H9 (cell line): ENCODE results near the gene ASL. TPM values are rescaled to one million over a fixed set of nuclear protein-coding genes. Genes with fewer than 3 reads are reported as not detected.

Experiments used
- DNase-seq: peaks from one replicate; pipeline ENCODE4 v3.0.0-alpha.2; 2017
- H2AFZ ChIP-seq: one replicate; pipeline ENCODE4 v1.6.1; 2013; ENCODE audit warnings: mild to moderate bottlenecking, low read length, control low read depth, moderate library complexity
- H2AK5ac ChIP-seq: 2 replicates; pipeline ENCODE4 v1.6.1; 2013; ENCODE audit warnings: low read length, control low read depth, mixed read lengths; ENCODE audit not compliant: insufficient read length
- H2BK120ac ChIP-seq: one replicate; pipeline ENCODE4 v1.6.1; 2013; ENCODE audit warnings: low read depth, mild to moderate bottlenecking, low read length, control low read depth, inconsistent platforms; ENCODE audit not compliant: poor library complexity, severe bottlenecking
- H2BK12ac ChIP-seq: 2 replicates; pipeline ENCODE4 v1.6.1; 2013; ENCODE audit warnings: low read length, control low read depth, mixed read lengths, low read depth; ENCODE audit not compliant: insufficient read length
- H2BK15ac ChIP-seq: 2 replicates; pipeline ENCODE4 v1.6.1; 2013; ENCODE audit warnings: low read depth, low read length, control low read depth
- H2BK20ac ChIP-seq: one replicate; pipeline ENCODE4 v1.6.1; 2013; ENCODE audit warnings: low read depth, mild to moderate bottlenecking, low read length, control low read depth, inconsistent platforms; ENCODE audit not compliant: poor library complexity, severe bottlenecking
- H2BK5ac ChIP-seq: 2 replicates; pipeline ENCODE4 v1.6.1; 2013; ENCODE audit warnings: low read length, control low read depth, mixed read lengths; ENCODE audit not compliant: insufficient read length
- H3K14ac ChIP-seq: 2 replicates; pipeline ENCODE4 v1.6.1; 2013; ENCODE audit warnings: low read length, control low read depth; ENCODE audit not compliant: insufficient read depth
- H3K18ac ChIP-seq: 2 replicates; pipeline ENCODE4 v1.6.1; 2013; ENCODE audit warnings: low read depth, mild to moderate bottlenecking, mixed read lengths, low read length, control low read depth; ENCODE audit not compliant: insufficient read length
- H3K23ac ChIP-seq: 2 replicates; pipeline ENCODE4 v1.6.1; 2013; ENCODE audit warnings: low read length, control low read depth, mixed read lengths, low read depth; ENCODE audit not compliant: insufficient read length
- H3K23me2 ChIP-seq: 2 replicates; pipeline ENCODE4 v1.6.1; 2013; ENCODE audit warnings: low read depth, mild to moderate bottlenecking, mixed read lengths, low read length, control low read depth; ENCODE audit not compliant: insufficient read length, poor library complexity, severe bottlenecking
- H3K27ac ChIP-seq: 2 replicates; pipeline ENCODE4 v1.5.1; 2013; ENCODE audit warnings: low read length, control low read depth, mixed read lengths, low read depth; ENCODE audit not compliant: insufficient read length
- H3K27me3 ChIP-seq: 2 replicates; pipeline ENCODE4 v1.6.1; 2013; ENCODE audit warnings: low read length, control low read depth, inconsistent platforms; ENCODE audit not compliant: insufficient read depth
- H3K4ac ChIP-seq: 2 replicates; pipeline ENCODE4 v1.6.1; 2013; ENCODE audit warnings: low read depth, mild to moderate bottlenecking, control low read depth, inconsistent platforms, low read length, moderate library complexity
- H3K4me1 ChIP-seq: 2 replicates; pipeline ENCODE4 v1.6.1; 2013; ENCODE audit warnings: low read length, control low read depth, inconsistent platforms; ENCODE audit not compliant: insufficient read depth
- H3K4me2 ChIP-seq: 2 replicates; pipeline ENCODE4 v1.6.1; 2013; ENCODE audit warnings: low read length, control low read depth, mixed read lengths; ENCODE audit not compliant: insufficient read length, insufficient read depth
- H3K56ac ChIP-seq: 2 replicates; pipeline ENCODE4 v1.6.1; 2013; ENCODE audit warnings: low read depth, mild to moderate bottlenecking, mixed read lengths, low read length, control low read depth; ENCODE audit not compliant: insufficient read length
- H3K79me1 ChIP-seq: 2 replicates; pipeline ENCODE4 v1.6.1; 2013; ENCODE audit warnings: low read depth, mild to moderate bottlenecking, moderate library complexity, low read length, control low read depth, inconsistent platforms; ENCODE audit not compliant: insufficient read depth, poor library complexity, severe bottlenecking
- H3K79me2 ChIP-seq: 2 replicates; pipeline ENCODE4 v1.6.1; 2013; ENCODE audit warnings: low read length, control low read depth, inconsistent platforms; ENCODE audit not compliant: insufficient read depth
- H3K9ac ChIP-seq: 2 replicates; pipeline ENCODE4 v1.6.1; 2013; ENCODE audit warnings: low read length, control low read depth, mixed read lengths; ENCODE audit not compliant: insufficient read length; ENCODE audit errors: extremely low read depth
- H3K9me3 ChIP-seq: one replicate; pipeline ENCODE4 v1.6.1; 2013; ENCODE audit warnings: low read depth, low read length, inconsistent platforms; ENCODE audit not compliant: control insufficient read depth
- H3T11ph ChIP-seq: one replicate; pipeline ENCODE4 v1.6.1; 2013; ENCODE audit warnings: mild to moderate bottlenecking, low read length, control low read depth, inconsistent platforms
- H4K20me1 ChIP-seq: one replicate; pipeline ENCODE4 v1.6.1; 2013; ENCODE audit not compliant: control insufficient read depth, insufficient read length, insufficient read depth
- H4K5ac ChIP-seq: 2 replicates; pipeline ENCODE4 v1.6.1; 2013; ENCODE audit warnings: low read depth, mild to moderate bottlenecking, mixed read lengths, low read length, control low read depth; ENCODE audit not compliant: insufficient read length
- H4K8ac ChIP-seq: replicated peaks from 2 replicates; pipeline ENCODE4 v1.6.1; 2013; ENCODE audit warnings: low read length, control low read depth, mixed read lengths, low read depth; ENCODE audit not compliant: insufficient read length
- H4K91ac ChIP-seq: 2 replicates; pipeline ENCODE4 v1.6.1; 2013; ENCODE audit warnings: low read depth, mild to moderate bottlenecking, moderate library complexity, mixed read lengths, low read length, control low read depth; ENCODE audit not compliant: insufficient read length
- H3K27ac Mint-ChIP-seq, 3 experiments: 2 replicates in 2 of 3; 3 replicates in 1 of 3; pipeline ENCODE4 v1.8.0; 2020 to 2021; ENCODE audit warnings: mixed read lengths in 3 of 3, mild to moderate bottlenecking in 1 of 3, moderate library complexity in 1 of 3
- H3K27me3 Mint-ChIP-seq: 2 replicates; pipeline ENCODE4 v1.8.0; 2021; ENCODE audit warnings: low read depth, mild to moderate bottlenecking, moderate library complexity, mixed read lengths
- H3K36me3 Mint-ChIP-seq, 3 experiments: 2 replicates in 2 of 3; 3 replicates in 1 of 3; pipeline ENCODE4 v1.8.0; 2020 to 2021; ENCODE audit warnings: low read depth in 3 of 3, mixed read lengths in 3 of 3; ENCODE audit not compliant: insufficient read depth in 1 of 3
- H3K4me1 Mint-ChIP-seq, 2 experiments: 2 replicates each; pipeline ENCODE4 v1.8.0; 2020; ENCODE audit warnings: mixed read lengths in 2 of 2
- H3K4me3 Mint-ChIP-seq, 2 experiments: 2 replicates in 1 of 2; 3 replicates in 1 of 2; pipeline ENCODE4 v1.8.0; 2020 to 2021; ENCODE audit warnings: mild to moderate bottlenecking in 2 of 2, mixed read lengths in 2 of 2, moderate library complexity in 1 of 2
- H3K9me3 Mint-ChIP-seq, 2 experiments: 2 replicates in 1 of 2; 3 replicates in 1 of 2; pipeline ENCODE4 v1.8.0; 2020; ENCODE audit warnings: mild to moderate bottlenecking in 2 of 2, mixed read lengths in 2 of 2, moderate library complexity in 1 of 2
- WGBS: extraction: QIAGEN DNeasy Blood & Tissue Kit; methylation state at CpG from one replicate; pipeline ENCODE4 v1.1.7; 2013; ENCODE audit warnings: missing lambda C conversion rate, low lambda C conversion rate, mixed read lengths; ENCODE audit not compliant: insufficient read length; ENCODE audit errors: extremely low coverage; 5-methylcytosine and 5-hydroxymethylcytosine counted together
- total RNA-seq: library from RNA; stranded (reverse); gene quantifications from 2 replicates; pipeline ENCODE4 v1.2.1, GENCODE V29; 2021
- TF ChIP-seq, protein P1 (sequence below): fragments of 200-600 bp; sonication (generic); conservative IDR thresholded peaks from 3 replicates; pipeline ENCODE4 v1.8.0; 2021; ENCODE audit warnings: antibody characterized with exemption, mild to moderate bottlenecking

ASL gene
- total RNA-seq, 1 experiment from 2014 or later, result 30.7 TPM

DNA sequence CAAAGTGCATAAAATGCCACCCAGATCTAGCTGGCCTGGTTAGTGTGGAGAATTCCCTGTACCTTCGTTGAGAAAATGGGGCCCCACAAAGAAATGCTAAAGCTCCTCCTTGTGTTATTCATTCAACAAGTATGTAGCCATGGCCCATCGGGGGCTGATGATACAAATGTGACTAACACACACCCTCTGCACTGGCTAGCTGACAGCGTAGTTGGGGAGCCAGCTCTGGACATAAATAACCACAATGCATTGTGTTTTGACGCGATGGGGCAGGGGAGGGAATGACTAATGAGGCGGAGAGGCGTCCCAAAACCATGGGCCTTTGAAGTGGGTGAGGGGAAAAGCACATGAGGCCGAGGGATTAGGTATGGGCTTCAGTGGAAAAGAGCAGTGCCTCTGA is 28.2 kb upstream of the ASL start:
- no peak overlapping the region for H2BK15ac ChIP-seq
- H3K4me1 ChIP-seq, result no peaks in the 10 kb centered on the region; the same call in 1 of the 2 replicates
- no peak overlapping the region for H2BK12ac ChIP-seq
- TF ChIP-seq, protein P1, sequence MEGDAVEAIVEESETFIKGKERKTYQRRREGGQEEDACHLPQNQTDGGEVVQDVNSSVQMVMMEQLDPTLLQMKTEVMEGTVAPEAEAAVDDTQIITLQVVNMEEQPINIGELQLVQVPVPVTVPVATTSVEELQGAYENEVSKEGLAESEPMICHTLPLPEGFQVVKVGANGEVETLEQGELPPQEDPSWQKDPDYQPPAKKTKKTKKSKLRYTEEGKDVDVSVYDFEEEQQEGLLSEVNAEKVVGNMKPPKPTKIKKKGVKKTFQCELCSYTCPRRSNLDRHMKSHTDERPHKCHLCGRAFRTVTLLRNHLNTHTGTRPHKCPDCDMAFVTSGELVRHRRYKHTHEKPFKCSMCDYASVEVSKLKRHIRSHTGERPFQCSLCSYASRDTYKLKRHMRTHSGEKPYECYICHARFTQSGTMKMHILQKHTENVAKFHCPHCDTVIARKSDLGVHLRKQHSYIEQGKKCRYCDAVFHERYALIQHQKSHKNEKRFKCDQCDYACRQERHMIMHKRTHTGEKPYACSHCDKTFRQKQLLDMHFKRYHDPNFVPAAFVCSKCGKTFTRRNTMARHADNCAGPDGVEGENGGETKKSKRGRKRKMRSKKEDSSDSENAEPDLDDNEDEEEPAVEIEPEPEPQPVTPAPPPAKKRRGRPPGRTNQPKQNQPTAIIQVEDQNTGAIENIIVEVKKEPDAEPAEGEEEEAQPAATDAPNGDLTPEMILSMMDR, result no peak
- no peak overlapping the region for H4K91ac ChIP-seq
- H3K18ac ChIP-seq, result no peak overlapping the region
- no peaks in the 10 kb centered on the region for H3K27me3 ChIP-seq
- no peaks in the 10 kb centered on the region for H3K79me1 ChIP-seq
- WGBS, result no CpG with 5 or more reads among the region's 8 CpGs
- no peak overlapping the region for H3K9ac ChIP-seq
- no peak overlapping the region for H2AFZ ChIP-seq
- no peaks in the 10 kb centered on the region for H3K79me2 ChIP-seq
- no peak overlapping the region for H3K14ac ChIP-seq
- no peak overlapping the region for H3K27ac ChIP-seq
- no peak overlapping the region for H3K56ac ChIP-seq
- no peak overlapping the region for H3K4me3 Mint-ChIP-seq
- no peak overlapping the region for H4K8ac ChIP-seq
- no peak for DNase-seq
- H3K23me2 ChIP-seq, result no peaks in the 10 kb centered on the region
- H3K9me3 Mint-ChIP-seq, result no peaks in the 10 kb centered on the region; a peak in 1 of 5 replicates
- no peak overlapping the region for H3K4ac ChIP-seq
- H3K27ac Mint-ChIP-seq, result no peak overlapping the region
- no peak overlapping the region for H3K23ac ChIP-seq
- H3K4me1 Mint-ChIP-seq, result peaks cover 4 to 6% of the 10 kb centered on the region in 2 experiments
- no peak overlapping the region for H3K4me2 ChIP-seq
- H3K9me3 ChIP-seq, result no peaks in the 10 kb centered on the region
- H2BK5ac ChIP-seq, result no peak overlapping the region
- no peak overlapping the region for H2BK20ac ChIP-seq
- no peak overlapping the region for H3T11ph ChIP-seq
- H3K36me3 Mint-ChIP-seq, result no peaks in the 10 kb centered on the region
- no peak overlapping the region for H2AK5ac ChIP-seq
- H4K5ac ChIP-seq, result no peak overlapping the region
- peaks cover 1% of the 10 kb centered on the region for H3K27me3 Mint-ChIP-seq
- H4K20me1 ChIP-seq, result no peaks in the 10 kb centered on the region
- no peak overlapping the region for H2BK120ac ChIP-seq
